ENCODE data around the gene EYA2.

The EYA2 gene

DNA sequence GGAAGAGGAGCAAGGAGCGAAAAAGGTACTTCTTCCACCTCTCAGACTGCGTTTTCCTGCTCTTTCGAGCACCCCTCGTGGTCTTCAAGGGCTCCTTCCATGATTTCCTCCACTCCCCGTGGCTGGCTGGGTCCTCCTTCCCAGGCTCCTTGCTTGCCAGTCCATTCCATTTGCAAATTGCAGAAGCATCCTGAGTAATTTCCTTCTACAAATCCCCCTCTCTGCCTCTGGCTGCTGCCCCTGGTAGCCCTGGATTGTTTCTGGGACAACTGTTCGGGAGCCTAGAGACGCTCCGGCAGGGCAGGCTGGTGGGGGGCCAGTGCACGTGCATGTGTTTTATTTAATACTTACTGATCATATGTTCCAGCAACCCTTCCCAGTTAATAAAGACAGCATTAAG lies 288.7 kb downstream of the EYA2 start:
- no peak overlapping the region for H3K27ac Mint-ChIP-seq
- H3K4me3 Mint-ChIP-seq: no peak overlapping the region

DNA sequence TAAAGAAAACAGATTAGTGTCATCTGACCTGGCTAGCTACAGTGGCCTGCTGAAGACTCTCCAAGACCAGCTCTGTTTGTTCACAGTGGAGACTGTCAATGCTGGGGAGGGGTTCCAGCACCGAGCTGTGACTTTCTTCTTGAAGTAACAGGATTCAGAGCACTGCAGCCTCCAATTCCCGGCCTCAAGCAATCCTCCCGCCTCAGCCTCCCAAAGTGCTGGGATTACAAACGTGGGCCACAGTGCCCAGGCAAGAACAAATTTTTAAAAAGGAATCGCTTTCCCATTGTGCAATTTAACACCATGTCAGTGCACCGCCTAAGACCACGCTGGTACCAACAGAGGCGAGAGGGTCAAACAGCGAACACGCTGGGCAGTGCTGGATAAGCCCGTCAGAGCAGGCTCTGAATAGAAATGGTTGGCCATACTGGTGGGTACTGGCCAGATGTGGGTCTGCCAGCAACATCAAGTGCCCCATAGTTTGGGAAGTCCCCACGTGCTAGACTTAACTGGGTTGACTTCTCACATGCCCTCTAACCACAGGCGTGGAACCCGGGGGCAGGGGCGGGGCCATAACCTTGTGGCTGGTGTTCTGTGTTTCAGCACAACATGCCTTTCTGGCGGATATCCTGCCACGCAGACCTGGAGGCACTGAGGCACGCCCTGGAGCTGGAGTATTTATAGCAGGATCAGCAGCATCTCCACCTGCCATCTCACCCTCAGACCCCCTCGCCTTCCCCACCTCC lies 293.0 kb downstream of the EYA2 start:
- Mint-ChIP-seq H3K27ac (no peak overlapping the region), H3K4me1 (peaks cover 6% of the 10 kb centered on the region), H3K4me3 (no peak overlapping the region), H3K27me3 (peaks cover 18% of the 10 kb centered on the region), H3K36me3 (ENCODE audit: low read depth) (no peaks in the 10 kb centered on the region), H3K9me3 (no peaks in the 10 kb centered on the region)
- ATAC-seq (no peak), DNase-seq (peak; percentile 12)

More for the DNA sequence above, 288.7 kb downstream of the EYA2 start:
- H3K27me3 Mint-ChIP-seq: peaks cover 6% of the 10 kb centered on the region
- H3K9me3 Mint-ChIP-seq: no peaks in the 10 kb centered on the region
- DNase-seq (no peak), ATAC-seq (no peak)
- H3K36me3 Mint-ChIP-seq (ENCODE audit: low read depth): no peaks in the 10 kb centered on the region
- peaks cover 4% of the 10 kb centered on the region for H3K4me1 Mint-ChIP-seq

DNA sequence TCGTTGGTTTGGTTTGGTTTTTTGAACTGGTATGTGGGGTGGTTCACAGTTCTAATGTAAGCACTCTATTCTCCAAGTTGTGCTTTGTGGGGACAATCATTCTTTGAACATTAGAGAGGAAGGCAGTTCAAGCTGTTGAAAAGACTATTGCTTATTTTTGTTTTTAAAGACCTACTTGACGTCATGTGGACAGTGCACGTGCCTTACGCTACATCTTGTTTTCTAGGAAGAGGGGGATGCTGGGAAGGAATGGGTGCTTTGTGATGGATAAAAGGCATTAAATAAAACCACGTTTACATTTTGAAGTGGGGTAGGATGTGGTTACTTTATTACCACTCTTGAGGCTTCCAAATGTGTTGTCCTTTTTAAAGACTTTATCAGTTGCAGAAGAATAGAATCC lies 293.9 kb downstream of the EYA2 start:
- ATAC-seq (no peak), DNase-seq (no peak)
- peaks cover 6% of the 10 kb centered on the region for H3K4me1 Mint-ChIP-seq
- peaks cover 21% of the 10 kb centered on the region for H3K27me3 Mint-ChIP-seq
- H3K9me3 Mint-ChIP-seq: no peaks in the 10 kb centered on the region
- no peak overlapping the region for H3K27ac Mint-ChIP-seq
- H3K4me3 Mint-ChIP-seq: no peak overlapping the region
- no peaks in the 10 kb centered on the region for H3K36me3 Mint-ChIP-seq (ENCODE audit: low read depth)

DNA sequence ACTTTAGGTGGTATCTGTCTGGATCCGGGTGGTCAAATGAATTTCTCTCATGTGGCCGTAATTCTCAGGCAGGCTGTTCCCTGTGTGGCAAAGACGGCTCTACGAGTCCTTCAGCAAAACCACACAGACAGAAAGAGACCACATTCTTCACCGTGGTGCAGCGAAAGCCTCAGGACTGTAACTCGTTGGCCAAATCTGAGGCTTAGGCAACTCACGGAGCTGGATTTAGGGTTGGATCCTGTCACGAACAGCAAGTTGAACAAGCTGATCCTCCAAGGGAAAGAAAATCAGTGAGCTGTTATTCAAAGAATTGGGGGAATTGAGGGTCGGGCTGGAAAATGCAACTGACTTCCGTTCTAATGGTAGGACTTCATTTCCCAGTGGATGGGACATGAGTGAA lies 294.4 kb downstream of the EYA2 start:
- Mint-ChIP-seq H3K27ac (no peak overlapping the region), H3K36me3 (ENCODE audit: low read depth) (no peaks in the 10 kb centered on the region), H3K4me3 (no peak overlapping the region), H3K9me3 (no peaks in the 10 kb centered on the region), H3K27me3 (peaks cover 21% of the 10 kb centered on the region), H3K4me1 (peaks cover 6% of the 10 kb centered on the region)
- ATAC-seq (no peak), DNase-seq (no peak)

DNA sequence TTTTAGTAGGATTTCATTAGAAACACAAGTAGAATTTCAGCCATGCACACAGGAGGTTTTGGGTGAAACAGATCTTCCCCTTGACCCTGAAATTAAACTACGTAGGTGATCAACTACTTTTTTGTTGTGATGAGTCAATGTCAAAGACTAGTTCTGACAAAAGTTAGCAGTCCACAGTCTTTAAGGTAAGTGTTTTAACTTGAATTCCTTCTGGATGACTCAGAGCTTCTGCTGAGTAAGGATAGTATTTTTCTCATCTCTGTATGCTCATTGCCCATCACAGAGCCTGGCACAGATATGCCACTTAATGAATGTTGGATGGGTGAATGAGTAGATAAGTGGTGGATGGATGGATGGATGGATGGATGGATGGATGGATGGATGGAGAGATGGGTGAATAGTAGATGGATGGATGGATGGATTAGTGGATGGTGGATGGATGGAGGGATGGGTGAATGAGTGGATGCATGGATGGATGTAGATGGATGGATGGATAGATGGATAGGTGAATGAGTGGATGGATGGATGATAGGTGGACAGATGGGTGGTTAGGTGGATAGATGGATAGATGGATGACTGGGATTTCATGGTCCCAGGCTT lies 296.5 kb downstream of the EYA2 start:
- peaks cover 6% of the 10 kb centered on the region for H3K4me1 Mint-ChIP-seq
- H3K27ac Mint-ChIP-seq: no peak overlapping the region
- no peaks in the 10 kb centered on the region for H3K9me3 Mint-ChIP-seq
- no peak for ATAC-seq
- no peak overlapping the region for H3K4me3 Mint-ChIP-seq
- peaks cover 22% of the 10 kb centered on the region for H3K27me3 Mint-ChIP-seq
- no peak for DNase-seq
- H3K36me3 Mint-ChIP-seq (ENCODE audit: low read depth): no peaks in the 10 kb centered on the region

DNA sequence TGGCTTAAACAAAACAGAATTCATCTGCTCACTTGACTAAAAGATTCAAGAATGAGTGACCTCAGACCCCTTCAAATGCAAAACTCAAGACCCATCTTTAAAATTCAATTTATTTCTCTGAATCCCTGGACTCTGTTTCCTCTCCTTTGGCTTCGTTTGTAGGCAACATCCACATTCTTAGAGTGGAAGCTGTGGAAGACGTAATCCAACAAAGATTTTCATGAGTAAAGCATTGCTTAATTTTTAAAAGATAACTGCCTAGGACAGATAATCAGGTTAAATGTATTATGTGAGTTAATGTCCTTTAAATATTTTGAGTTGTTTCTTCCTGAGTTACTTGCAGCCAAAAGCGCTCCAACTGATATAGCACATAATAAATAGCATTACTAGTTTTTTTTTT lies 297.3 kb downstream of the EYA2 start:
- Mint-ChIP-seq H3K27ac (no peak overlapping the region), H3K27me3 (peaks cover 22% of the 10 kb centered on the region), H3K9me3 (no peaks in the 10 kb centered on the region), H3K4me3 (no peak overlapping the region), H3K4me1 (peaks cover 12% of the 10 kb centered on the region), H3K36me3 (ENCODE audit: low read depth) (no peaks in the 10 kb centered on the region)
- DNase-seq (no peak), ATAC-seq (no peak)

DNA sequence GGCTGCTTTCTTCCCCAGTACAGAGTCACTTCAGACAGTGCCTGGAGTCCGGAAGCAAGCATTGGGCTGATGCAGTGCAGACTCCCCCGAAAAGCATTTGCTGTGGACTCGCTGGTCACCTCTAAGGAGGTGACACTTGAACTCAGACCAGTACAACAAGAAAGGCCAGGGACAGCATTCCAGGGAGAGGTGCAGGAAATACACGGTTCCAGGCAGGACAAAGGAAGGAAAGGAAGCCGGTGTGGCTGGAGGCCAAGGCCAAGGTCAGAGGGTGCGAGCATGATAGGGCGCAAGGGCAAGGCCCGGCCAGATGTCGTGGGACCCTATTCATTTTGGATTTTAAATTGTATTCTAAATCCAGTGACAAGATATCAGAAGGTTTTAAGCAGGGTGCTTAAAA lies 300.9 kb downstream of the EYA2 start:
- no peak for DNase-seq
- Mint-ChIP-seq H3K4me1 (peaks cover 15% of the 10 kb centered on the region), H3K4me3 (no peak overlapping the region), H3K27ac (no peak overlapping the region), H3K9me3 (no peaks in the 10 kb centered on the region), H3K36me3 (ENCODE audit: low read depth) (no peaks in the 10 kb centered on the region), H3K27me3 (peaks cover 7% of the 10 kb centered on the region)
- ATAC-seq: no peak

DNA sequence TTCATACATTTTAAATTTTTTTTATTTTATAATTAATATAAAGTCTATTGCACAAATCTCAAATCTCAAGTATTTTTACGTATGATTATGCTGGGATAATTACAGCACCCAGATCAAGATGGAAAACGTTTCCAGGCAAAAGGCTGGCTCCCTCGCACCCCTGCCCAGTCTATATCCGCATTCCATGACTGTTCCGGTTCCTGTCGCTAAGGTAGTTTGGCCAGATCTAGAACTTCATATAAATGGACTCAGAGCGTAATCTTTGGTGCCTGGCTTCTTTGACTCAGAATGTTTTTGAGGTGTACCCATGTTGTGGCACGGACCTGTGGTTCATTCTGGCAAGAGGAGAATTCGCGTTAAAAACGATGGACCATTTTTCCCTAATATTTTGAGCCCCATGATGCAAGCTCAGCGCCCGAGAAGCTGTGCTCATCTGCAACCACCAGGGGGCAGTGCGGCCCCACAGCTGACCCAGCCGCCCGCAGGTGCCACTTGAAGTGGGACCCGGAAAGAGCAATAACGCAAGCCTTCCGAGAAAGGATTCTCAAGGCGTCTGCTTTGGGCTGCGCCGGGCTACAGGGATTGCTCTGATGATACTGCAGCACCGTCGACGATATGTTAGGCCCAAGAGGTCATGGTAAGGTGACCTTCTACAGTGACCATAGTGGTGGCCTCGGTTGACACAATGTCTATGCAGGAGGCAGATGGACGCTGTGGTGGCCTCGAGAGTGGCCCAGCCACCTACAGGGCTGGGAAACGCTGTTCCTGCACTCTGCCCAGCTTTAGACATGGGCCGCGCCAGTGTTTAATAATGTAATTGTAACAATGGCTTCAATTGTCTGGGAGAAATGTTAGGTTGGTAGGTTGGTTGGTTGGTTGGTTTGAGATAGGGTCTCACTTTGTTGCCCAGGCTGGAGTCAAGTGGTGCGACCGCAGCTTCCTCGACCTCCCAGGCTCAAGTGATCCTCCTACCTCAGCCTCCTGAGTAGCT lies 301.7 kb downstream of the EYA2 start:
- H3K36me3 Mint-ChIP-seq (ENCODE audit: low read depth): no peaks in the 10 kb centered on the region
- DNase-seq: peak; percentile 84
- peaks cover 15% of the 10 kb centered on the region for H3K4me1 Mint-ChIP-seq
- no peaks in the 10 kb centered on the region for H3K9me3 Mint-ChIP-seq
- H3K27ac Mint-ChIP-seq: no peak overlapping the region
- H3K4me3 Mint-ChIP-seq: no peak overlapping the region
- ATAC-seq: peak; percentile 56
- peaks cover 7% of the 10 kb centered on the region for H3K27me3 Mint-ChIP-seq

DNA sequence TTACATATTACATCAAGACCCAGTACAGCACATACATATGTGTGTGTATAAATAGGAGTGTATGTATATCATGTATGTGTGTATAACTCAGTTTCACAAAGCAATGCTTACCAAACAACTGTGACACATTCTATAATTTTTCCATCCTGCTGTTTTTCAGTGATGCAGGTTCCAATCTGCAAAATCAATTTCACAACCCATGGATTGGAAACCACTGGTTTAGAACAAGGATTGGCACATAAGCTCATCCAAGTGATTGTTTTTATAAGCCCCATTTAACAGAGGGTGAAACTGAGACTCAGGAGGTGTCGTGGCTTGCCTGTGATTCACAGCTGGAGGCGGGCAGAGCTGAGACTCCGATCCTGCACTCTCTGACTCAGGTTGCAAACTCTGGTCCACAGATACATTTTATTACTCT lies 303.6 kb downstream of the EYA2 start:
- no peaks in the 10 kb centered on the region for H3K9me3 Mint-ChIP-seq
- no peak overlapping the region for H3K27ac Mint-ChIP-seq
- peak; percentile 47 for DNase-seq
- H3K27me3 Mint-ChIP-seq: peaks cover 3% of the 10 kb centered on the region
- no peaks in the 10 kb centered on the region for H3K36me3 Mint-ChIP-seq (ENCODE audit: low read depth)
- peak; percentile 94 for ATAC-seq
- no peak overlapping the region for H3K4me3 Mint-ChIP-seq
- peaks cover 15% of the 10 kb centered on the region for H3K4me1 Mint-ChIP-seq

DNA sequence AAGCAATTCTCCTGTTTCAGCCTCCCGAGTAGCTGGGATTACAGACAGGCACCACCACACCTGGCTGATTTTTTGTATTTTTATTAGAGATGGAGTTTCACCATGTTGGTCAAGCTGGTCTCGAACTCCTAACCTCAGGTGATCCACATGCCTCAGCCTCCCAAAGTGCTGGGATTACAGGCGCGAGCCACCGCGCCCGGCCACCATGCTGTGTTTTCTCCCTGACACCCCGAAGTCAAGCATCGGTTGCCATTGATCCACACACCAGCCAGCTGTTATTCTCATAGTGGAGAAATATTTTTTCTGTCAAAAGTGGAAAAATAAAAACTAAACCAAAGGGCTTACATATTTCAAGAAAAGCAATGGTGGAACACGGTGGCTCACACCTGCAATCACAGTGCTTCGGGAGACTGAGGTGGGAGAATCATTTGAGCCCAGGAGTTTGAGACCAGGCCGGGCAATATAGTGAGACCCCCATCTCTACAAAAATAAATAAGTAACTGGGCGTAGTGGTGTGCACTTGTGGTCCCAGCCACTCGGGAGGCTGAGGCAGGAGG lies 304.4 kb downstream of the EYA2 start:
- H3K27me3 Mint-ChIP-seq: peaks cover 3% of the 10 kb centered on the region
- H3K4me3 Mint-ChIP-seq: no peak overlapping the region
- no peak overlapping the region for H3K27ac Mint-ChIP-seq
- ATAC-seq: no peak
- H3K9me3 Mint-ChIP-seq: no peaks in the 10 kb centered on the region
- DNase-seq: no peak
- no peaks in the 10 kb centered on the region for H3K36me3 Mint-ChIP-seq (ENCODE audit: low read depth)
- peaks cover 15% of the 10 kb centered on the region for H3K4me1 Mint-ChIP-seq

DNA sequence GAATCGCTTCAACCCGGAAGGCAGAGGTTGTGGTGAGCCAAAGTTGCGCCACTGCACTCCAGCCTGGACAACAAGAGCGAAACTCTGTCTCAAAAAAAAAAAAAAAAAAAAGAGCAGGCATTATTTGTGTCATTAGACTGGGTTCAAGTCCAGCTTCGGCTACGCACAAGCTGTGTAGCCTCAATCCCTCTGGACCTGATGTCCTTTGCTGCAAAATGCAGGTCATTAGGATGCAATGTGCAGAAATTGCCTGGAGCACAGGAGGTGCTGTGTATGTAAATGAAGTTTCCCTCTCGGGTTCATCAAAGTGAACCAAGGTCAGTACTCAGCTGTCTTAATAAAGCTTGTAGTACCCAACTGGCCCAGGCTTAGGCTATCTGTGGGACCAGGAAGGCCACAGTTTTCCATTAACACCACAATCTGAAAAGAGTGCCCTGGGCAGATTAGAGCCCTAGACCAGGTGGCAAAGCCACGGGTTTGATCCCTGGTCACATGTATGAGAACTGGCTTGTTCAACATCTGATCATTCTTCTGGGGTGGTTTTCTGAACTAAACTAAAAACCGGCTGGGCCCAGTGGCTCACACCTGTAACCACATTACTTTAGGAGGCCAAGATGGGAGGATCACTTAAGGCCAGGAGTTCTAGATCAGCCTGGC lies 306.6 kb downstream of the EYA2 start:
- no peak for ATAC-seq
- Mint-ChIP-seq H3K27ac (no peak overlapping the region), H3K27me3 (no peaks in the 10 kb centered on the region), H3K36me3 (ENCODE audit: low read depth) (no peaks in the 10 kb centered on the region), H3K4me3 (no peak overlapping the region), H3K9me3 (no peaks in the 10 kb centered on the region), H3K4me1 (peaks cover 15% of the 10 kb centered on the region)
- no peak for DNase-seq

DNA sequence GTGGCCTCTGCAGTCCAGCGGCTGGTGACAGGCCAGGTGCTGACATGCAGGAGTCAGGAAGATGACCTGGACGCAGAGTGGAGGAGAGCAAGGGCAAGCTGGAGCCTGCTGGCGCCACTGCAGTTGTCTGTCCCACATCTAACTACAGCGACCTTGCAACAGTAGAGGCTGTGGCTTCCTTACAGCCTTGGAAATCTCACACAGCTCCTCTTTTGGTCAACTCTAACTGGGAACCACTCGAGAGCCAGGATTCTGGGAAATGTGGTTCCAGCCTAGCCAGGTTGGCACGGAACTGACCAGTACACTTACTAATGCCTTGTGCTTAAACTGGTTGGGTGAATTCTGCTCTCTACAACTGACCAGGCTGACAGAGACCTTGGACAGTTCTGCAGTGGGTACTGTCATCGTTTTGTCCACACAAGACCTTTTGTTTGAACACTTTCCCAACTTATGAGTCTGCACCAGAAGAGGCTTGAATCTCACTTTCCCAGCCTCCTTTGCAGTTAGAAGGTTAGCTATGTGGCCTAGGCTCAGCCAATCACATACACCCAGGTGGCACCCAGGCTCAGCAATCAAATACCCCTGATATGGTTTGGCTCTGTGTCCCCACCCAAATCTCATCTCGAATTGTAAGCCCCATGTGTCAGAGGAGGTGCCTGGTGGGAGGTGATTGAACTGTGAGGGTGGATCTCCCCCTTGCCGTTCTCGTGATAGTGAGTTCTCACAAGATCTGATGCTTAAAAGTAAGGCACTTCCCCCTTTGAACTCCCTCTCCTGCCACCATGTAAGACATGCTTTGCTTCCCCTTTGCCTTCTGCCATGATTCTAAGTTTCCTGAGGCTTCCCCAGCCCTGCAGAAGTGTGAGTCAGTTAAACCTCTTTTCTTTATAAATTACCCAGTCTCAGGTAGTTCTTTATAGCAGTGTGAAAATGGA lies 308.4 kb downstream of the EYA2 start:
- Mint-ChIP-seq H3K27me3 (no peaks in the 10 kb centered on the region), H3K4me3 (no peak overlapping the region)
- no peak for ATAC-seq

More for the DNA sequence above, 308.4 kb downstream of the EYA2 start:
- H3K4me1 Mint-ChIP-seq: peaks cover 7% of the 10 kb centered on the region
- H3K36me3 Mint-ChIP-seq (ENCODE audit: low read depth): no peaks in the 10 kb centered on the region
- no peak for DNase-seq
- no peaks in the 10 kb centered on the region for H3K9me3 Mint-ChIP-seq
- H3K27ac Mint-ChIP-seq: peak overlapping the region; percentile 3
